ENCODE data around the gene OR2AG2.

OR2AG2 gene

DNA sequence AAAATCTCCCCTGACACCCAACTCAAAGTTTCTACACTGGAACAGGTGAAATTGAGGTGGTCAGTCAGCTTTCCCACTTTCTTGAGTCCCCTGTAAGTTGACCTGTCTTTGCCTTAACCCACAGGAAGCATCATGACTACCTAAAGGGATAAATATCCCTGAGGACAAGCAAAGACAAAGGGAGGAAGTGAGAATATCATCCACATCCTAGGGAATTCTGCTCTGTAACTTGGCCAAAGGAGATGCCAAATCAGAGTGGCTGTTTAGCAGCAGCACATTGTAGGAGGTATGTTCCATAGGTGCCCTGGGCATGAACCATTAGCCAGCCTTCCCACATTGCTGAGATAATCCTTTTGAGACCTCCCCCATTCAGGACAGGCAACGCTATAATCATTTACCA lies 47.8 kb downstream of the OR2AG2 start:
- Histone ChIP-seq H3K9me3 (no peaks in the 10 kb centered on the region), H3K4me1 (no peaks in the 10 kb centered on the region), H3K27me3 (no peaks in the 10 kb centered on the region), H3K4me3 (ENCODE audit: low read depth, low read length) (no peak overlapping the region), H3K36me3 (no peaks in the 10 kb centered on the region)
- no peak for DNase-seq
- TF ChIP-seq, protein P1, sequence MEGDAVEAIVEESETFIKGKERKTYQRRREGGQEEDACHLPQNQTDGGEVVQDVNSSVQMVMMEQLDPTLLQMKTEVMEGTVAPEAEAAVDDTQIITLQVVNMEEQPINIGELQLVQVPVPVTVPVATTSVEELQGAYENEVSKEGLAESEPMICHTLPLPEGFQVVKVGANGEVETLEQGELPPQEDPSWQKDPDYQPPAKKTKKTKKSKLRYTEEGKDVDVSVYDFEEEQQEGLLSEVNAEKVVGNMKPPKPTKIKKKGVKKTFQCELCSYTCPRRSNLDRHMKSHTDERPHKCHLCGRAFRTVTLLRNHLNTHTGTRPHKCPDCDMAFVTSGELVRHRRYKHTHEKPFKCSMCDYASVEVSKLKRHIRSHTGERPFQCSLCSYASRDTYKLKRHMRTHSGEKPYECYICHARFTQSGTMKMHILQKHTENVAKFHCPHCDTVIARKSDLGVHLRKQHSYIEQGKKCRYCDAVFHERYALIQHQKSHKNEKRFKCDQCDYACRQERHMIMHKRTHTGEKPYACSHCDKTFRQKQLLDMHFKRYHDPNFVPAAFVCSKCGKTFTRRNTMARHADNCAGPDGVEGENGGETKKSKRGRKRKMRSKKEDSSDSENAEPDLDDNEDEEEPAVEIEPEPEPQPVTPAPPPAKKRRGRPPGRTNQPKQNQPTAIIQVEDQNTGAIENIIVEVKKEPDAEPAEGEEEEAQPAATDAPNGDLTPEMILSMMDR (IDR thresholded peaks at IDR 0.05; ENCODE audit: low read depth, low read length): no peak

DNA sequence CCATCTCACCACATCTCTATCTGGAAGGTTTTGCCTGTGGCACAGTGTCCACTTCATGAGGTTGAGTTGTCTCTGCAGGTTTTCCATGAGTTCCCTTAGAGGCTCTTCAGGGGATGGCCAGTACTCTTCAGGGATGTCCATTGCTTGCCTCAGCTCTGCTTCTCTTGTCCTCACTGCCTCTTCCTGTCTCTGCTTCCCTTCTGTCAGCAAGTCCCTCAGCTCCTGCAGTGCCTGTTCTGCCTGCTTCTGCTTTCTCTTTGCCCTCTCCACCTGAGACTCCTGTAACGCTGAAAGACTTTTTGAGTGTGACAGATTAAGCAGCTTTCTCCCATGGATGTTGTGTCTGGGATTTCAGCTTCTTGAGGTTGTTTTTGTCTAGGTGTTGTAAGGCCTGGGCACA lies 50.4 kb downstream of the OR2AG2 start:
- peaks cover 7% of the 10 kb centered on the region for H3K27me3 ChIP-seq
- TF ChIP-seq, protein P1 (IDR thresholded peaks at IDR 0.05; ENCODE audit: low read depth, low read length): no peak

DNA sequence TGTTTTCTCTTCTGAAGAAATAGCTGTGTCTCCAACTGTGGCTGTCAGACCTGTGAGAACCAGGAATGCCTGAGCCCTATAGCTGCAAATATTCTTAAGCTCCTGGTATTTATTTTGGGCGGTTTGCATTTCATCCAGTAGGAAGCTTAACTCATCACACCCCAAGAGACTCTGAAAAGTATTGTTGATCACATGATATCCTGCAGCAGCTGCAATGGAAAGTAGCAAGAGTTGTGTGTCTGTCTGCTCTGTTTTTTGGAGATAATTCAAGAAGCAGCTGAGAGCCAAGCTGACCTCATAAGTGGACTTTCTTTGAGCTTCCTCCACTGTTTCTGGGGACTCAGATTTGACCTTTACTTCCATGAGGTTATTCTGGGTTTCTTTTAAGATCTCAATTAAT lies 52.2 kb downstream of the OR2AG2 start:
- no peaks in the 10 kb centered on the region for H3K9me3 ChIP-seq
- no peak for DNase-seq

More for the DNA sequence above, 50.4 kb downstream of the OR2AG2 start:
- H3K4me1 ChIP-seq: no peaks in the 10 kb centered on the region
- H3K9me3 ChIP-seq: no peaks in the 10 kb centered on the region
- no peak for DNase-seq
- H3K36me3 ChIP-seq: no peaks in the 10 kb centered on the region
- H3K4me3 ChIP-seq (ENCODE audit: low read depth, low read length): no peak overlapping the region

DNA sequence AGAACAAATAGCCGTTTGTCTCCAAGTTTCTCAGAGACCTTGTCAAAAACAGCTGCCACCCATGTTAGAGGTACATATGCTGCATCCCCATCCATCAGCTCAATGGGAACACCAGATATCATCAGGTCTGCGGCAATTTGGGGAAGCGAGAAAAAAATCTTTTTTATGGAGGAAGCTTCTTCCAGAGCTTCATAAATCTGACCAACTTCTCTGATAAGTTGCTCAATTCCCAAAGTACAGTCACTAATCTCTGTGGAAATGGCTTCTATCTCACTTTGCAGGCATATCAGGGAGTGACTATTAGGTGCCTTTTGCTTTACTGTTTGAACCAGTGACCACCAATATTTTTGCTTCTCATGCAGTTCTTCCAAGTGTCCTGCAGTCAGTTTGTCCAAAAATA lies 54.4 kb downstream of the OR2AG2 start:
- Histone ChIP-seq H3K4me3 (ENCODE audit: low read depth, low read length) (no peak overlapping the region), H3K9me3 (no peaks in the 10 kb centered on the region), H3K36me3 (no peaks in the 10 kb centered on the region), H3K4me1 (no peaks in the 10 kb centered on the region), H3K27me3 (peaks cover 7% of the 10 kb centered on the region)
- TF ChIP-seq, protein P1 (IDR thresholded peaks at IDR 0.05; ENCODE audit: low read depth, low read length): no peak
- DNase-seq: no peak

More for the DNA sequence above, 52.2 kb downstream of the OR2AG2 start:
- Histone ChIP-seq H3K4me1 (no peaks in the 10 kb centered on the region), H3K27me3 (peaks cover 7% of the 10 kb centered on the region), H3K4me3 (ENCODE audit: low read depth, low read length) (no peak overlapping the region), H3K36me3 (no peaks in the 10 kb centered on the region)
- TF ChIP-seq, protein P1 (IDR thresholded peaks at IDR 0.05; ENCODE audit: low read depth, low read length): no peak

Measured in BE2C (cell line).